Embryonic facial prominence (tissue), 1 donor: ENCODE results near the gene TTC7B.

Experiments
- DNase-seq: peaks from one replicate; pipeline ENCODE4 v3.0.0-alpha.2; 2016; ENCODE audit errors: extremely low spot score

TTC7B gene

DNA sequence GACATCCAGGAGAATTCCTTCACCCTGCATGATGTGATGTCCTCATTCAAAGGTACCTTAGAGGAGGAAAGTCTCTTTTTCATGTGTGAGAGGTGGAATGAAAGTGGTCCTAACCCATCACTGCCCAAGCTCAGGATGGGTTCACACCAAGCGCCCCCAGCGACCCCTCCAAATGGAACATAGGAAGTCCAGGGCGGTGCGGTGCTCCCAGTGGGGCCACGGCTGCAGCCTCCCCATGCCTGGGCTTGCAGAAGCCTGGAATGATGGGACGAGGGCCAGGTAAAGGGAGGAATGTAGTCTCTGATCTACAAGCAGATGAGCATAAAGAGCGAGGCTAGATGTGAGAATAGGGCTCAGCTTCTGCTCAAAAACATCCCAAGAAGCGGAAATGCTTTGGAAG is 196.3 kb downstream of the TTC7B start:
- DNase-seq: no peak

DNA sequence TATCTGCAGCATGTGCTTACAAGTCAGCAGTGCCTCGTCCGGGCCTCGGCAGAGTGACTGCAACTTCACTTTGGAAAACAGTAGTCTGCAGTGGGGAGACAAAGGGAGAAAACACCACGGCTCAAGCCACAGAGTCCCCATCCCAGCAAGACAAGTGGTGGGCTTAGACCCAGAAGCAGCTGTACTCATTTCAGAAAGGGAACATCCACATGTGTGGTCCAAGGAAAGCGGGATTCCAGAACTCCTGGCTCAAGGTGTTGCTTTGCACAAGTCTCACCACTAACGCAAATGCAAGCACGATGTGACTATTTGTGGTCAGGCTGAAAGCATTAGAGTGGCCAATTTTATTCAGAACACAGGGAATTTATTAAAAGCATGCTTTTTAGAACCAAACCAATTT is 198.3 kb downstream of the TTC7B start:
- no peak for DNase-seq

DNA sequence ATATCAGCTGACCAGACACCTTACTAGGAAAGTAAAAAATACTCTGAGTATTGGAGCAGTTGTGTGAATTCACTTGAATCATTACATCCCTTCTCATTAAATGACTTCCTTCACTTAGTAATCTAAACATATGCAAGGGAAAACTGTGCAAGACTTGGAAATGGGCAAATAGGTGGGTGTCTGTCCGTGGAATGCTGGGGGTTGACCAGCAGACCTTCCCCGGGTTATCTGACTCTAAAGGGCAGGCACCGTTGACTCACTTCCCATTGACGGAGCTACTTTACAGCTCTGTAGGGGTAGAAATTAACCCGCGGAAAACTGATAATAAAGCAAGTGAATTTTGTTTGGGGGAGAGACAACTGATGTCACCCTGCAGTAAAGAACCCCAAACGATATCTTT is 199.3 kb downstream of the TTC7B start:
- no peak for DNase-seq

DNA sequence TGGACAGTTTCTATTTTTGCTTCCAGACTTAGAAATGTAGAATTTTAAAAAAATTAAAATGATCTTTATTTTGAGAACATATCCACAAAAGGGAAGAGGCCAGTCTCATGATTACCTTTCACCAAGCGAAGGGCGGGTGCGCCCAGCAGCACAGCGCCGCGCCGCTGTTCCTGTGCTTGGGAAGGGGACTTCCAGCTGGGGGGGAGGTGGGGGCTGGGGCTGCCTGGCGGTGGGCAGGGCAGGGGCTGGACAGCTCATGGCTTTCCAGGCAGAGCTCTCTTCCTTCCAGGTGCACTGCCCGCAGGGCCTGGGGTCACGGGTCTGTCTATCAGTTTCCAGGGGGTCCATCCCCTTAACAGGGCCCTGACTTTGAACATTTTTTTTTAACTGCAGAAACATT is 199.9 kb downstream of the TTC7B start:
- no peak for DNase-seq

DNA sequence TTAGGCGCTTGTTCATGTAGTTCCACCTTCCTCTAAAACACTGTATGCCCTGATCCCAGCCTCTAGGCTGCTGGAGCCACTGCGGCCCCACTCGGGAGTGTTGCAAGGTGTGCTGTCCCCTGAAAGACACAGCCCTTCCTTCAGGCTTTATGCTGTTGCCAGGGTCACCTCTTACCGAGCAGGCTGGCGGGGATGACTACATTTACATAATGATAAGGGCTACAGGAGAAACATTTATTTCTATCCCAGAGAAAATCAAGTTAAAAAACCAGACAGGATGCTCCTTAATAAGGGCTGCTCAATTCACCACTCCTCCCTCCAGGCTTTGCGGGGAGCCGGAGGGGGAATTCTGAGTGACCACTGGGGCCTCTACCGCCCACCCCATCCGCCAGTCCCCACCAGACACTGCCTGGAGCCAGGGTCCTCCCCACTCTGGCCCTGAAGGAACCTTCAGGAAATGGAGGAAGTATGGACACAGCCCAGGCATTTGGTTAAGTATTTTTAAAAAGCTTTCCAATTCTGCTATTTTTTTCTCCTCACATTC is 200.6 kb downstream of the TTC7B start:
- DNase-seq: no peak

DNA sequence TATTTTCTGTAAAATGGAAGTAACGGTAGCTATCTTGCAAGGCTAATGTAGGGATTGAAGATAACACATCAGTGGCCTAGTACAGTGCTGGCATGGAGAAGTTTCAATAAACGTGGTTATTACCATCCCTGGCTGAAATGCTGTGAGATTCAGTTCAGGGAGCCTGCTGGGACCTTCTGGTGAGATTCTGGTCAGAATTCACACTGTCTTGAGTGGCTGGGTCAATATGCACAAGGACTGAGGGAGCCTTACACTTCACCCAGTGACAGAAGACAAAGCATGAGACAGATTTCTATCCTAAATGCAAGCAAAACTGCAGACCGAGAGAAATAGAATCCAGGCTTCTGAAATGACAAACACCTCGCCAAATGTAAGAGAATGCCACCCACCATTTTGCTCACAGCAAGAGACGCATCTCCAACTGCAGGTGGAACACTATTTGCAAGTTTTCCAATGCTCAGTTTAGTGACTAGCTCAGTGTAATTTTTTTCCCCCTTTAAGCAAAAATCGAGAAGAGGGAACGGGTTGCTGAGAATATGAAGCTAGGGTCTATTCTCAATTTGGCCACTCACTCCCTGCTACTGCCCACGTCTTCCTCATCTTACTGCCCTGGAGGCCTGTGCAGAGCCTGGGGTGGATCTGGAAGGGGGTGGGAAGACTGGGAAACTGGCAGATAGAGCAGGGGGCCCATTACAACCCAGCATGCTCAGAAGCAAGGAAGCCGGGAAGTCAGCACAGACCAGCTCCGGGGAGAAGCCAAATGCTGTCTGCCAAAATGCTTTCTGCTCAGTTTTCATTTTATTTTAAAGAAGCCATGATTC is 201.3 kb downstream of the TTC7B start:
- DNase-seq: no peak

DNA sequence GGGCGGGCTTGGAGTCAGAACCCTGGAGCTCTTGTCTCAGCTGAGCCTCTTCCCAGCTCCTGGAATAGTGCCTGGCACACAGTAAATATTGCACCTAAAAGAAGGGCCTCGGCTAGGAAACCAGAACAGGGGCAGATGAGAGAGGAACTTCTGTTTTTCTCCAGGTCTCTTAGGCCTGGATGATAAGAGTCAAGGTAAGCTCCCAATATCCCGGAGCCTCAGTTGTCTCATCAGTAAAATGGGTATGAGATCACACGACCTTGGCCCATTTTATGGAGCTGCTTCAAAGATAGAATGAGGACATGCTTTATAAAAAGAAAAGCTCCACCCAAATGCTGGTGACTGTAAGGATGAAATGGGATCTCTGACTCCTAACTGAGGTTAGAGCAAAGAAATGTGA is 202.2 kb downstream of the TTC7B start:
- DNase-seq: no peak

DNA sequence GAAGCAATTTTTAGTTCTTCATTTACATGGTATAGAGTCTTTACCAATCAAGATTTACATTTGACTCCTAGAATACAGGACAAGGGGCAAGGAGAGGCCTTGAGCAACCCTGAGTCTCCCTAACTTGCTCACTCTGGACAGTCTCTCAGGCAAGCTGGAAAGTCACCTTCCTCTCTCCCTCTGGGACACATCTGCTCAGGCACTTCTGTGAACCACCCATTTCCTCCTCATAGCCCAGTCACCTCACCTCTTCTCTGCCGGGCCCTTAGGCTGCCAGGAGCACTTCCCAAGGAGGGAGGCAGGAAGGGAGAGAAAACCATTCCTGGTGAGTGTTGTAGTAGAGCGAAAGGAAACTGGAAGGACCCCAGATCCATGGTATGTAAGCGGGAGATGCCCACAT is 202.8 kb downstream of the TTC7B start:
- no peak for DNase-seq

DNA sequence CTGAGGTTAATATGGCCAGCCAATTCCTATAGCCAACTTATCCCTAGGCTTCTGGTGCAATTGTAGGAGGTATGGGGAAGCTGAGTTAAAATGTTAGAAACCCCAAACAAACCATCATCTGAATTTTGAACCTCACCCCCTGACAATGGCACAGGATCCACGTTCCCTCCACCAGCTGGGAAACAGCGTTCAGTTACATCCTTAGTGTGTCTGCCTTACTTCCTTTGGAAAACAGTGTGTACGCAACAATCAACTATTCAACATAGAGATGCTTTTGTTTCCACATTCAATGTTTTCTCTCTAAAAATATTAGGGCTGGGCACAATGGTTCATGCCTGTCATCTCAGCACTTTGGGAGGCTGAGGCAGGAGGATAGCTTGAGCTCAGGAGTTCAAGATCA is 203.4 kb downstream of the TTC7B start:
- no peak for DNase-seq

DNA sequence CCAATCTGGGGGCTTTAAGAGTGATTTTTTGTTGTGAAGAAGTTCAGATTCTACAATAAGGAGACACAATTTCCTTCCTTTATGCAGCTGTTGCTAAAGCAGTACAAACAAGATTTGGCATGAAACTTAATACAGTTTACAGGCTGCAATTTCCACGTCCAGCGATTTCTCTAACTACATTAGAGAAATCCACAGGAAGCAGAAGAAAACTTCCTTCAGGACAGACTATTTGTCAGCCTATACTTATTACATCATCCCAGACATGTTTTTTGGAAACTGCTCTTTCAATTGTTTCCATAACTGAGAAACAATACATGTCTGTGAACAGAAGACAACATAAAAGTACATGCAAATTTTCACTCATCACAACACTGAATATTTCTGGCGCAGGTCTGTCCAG is 204.3 kb downstream of the TTC7B start:
- peak; percentile 35 for DNase-seq

DNA sequence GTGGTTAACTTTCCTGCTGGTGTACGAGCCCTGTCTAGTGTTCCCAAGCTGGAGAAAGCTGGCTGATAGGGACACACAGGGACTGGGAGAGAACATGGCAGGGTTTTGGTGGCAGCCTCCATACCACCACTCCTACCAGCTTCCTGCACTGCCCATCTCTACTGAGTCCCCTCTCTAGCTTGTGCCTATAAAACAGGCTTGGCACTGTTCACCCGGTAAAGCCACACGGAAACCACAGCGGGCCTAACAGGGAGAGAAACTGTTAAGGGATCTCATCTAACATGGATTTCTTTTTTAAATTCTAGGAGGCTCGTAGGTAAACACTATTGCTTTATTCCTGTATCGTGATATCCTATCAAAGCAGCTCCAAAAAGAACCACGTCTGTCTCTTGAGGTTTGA is 204.7 kb downstream of the TTC7B start:
- no peak for DNase-seq

DNA sequence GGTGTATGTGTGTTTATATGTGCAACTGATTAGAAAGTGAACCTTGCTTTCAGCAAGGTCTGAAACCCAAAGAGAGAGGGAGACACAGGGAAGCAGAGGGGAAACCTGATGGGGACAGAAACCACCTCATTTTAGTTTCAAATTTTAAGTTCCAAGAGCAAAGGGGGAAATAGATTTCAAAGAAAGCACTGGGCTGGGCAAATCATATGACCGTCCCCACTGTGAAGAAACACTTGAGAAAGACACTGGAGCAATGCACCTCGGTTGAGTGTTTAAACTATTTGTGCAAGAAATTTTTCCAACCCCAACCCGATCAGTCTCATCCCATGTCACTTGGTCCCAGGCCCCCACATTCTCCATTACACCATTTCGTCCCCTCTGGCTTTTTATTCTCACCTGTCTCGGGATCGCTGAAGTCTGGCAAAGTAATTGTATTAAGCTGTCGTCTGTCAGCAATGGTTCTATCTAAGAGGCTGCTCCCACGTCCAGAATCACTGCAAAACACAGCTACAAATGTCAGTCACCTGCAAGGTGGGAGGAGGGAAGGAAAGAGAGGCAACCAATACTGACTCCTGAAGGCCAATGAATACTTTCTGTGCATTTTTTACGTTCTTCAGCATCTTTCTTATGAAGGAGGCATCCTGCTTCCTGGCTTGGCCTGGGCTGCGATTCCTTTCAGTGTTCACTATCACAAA is 205.7 kb downstream of the TTC7B start:
- no peak for DNase-seq

DNA sequence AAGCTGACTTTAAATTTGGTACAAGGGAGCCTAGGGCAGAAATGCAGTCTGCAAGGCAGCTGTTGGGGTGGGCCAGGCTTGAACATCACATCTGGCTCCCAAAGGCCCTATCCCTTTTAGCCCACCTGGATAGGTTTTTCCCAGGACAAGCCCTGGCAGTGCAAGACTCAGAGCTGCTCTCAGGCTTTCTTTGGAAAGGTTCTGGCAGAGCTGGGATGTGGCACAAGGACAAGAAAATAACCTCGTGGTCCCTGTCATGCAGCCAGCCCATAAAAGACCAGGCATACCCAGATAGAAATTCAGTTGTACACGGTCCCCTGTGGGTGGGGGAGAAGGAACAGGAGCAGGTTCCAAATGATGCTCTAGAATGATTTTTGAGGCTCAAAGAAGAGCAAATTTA is 206.9 kb downstream of the TTC7B start:
- no peak for DNase-seq

DNA sequence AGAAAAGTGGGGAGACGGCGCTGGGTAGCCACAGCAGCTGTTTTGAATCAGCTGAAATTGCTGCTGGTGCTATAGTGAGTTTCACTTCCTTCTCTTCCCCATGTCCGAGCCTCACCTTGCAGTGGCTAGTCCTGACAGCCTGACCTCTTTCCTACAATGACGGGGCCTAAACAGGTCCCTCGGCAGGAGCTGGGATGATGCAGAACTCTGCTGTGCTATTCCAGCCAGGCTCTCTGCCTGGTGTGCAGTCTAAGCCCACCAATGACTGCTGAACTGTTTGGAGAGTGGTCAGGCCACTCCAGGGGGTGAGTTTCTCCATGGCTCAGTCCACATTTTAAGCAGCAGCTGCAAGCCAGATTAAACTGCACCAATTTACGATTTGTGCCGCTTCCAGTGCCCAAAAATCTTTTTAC is 207.3 kb downstream of the TTC7B start:
- DNase-seq: no peak

DNA sequence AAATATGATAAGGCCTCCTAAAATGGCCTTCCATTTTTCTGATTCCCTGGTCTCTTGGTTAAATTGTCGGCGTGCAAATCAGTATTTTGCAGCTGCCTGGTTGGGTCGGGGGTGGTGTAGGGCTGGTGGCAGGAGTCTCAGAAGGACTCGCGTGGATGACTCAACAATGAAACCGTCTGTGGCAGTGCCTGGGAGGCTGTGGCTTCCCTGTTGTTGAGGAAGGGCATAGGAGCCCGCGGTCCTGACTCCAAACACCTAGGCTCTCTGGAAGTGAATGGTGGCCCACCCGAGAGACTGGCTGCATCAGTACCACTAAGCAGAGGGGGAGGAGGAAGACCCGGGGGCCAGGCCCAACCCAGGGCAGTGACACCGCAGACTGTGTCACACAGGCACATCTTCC is 207.9 kb downstream of the TTC7B start:
- no peak for DNase-seq

DNA sequence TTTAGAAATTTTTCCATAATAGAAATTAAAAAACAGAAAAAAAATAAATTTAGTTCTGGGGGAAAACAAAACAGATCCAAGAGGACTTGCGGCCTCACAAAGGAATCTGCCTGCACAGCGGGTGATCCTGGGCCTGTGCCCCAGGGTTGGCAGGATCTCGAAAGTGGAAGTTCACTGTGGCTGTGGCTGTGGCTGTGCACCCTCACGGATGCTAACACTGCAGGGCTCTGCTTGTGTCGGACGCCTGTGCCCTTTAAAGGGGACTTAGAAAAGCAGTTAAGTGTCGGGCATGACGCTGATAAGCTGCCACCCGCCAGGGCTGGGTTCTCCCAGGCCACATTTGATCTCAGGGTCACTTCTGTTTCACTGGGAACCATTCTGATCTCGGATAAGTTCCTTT is 209.1 kb downstream of the TTC7B start:
- no peak for DNase-seq

DNA sequence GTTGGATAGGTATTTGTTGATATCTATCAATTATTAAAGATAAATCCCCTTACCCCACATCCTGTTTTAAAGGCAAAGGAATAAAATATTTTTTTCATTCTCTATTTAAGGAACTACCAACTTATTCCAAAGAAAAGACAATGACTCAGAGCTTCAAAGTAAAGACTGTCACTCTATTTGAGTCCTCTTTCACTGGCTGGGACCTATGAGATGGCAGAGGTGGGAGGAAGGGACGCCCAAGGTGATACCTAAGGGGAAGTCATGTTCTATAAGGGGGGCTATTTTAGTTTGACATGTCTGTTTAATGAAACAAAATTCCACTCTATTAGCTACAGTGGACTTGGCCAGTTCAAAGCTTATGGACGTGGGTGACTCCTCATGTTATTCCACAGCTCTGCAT is 209.8 kb downstream of the TTC7B start:
- DNase-seq: no peak

DNA sequence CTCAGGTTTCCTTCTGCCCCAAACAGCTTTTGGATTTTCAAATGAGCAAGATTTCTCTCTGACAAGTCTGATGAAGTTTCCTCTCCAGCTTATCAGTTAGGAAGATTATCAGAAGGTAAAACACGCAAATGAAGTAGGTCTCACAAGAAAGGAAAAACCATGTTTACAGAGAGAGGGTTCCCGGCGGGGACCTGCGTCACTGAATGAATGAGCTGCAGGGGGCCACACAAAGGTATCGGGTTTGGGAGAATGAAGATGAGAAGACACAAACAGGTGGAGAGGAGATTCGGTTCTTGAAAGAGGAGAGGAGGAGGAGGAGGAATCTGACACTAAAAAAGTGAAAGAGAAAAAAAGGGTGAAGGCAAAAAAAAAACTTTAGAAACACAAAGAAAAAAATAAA is 210.8 kb downstream of the TTC7B start:
- DNase-seq: no peak

DNA sequence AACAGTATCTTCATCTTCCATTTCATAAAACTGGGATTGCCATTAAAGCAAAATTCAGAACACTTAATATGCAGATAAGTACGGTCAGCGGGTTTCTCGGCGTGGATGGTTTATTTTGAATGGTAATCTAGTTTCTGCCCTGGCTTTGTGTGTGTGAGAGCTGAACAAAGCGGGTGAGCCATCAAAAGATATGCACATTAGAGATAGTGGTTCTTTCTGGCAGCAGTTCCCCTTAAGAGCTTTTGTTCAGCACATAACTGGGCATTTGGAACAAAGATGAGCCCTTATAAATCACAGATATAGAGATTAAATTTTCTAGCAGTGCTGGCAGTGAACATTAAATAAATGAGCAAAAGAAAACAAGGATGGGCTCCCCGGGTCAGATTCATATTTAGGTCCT is 211.9 kb downstream of the TTC7B start:
- DNase-seq: no peak

DNA sequence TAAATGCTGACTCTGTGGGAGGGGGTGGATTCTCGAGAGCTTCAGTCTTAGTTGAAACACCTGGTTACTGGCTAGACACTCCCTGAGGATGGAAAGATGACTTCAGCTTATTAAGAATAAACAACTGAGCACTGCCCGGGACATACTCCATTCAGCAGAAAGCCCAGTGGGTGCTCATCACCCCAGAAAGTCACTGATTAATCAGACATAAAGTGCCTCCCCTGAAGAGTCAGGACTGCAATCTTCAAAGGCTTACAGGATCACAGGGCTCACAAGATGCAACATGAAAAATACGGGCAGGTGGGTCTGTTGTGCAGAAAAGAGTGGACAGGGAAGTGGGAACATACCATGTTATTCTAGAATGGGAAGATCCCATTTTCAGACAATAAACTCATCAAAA is 212.4 kb downstream of the TTC7B start:
- no peak for DNase-seq

DNA sequence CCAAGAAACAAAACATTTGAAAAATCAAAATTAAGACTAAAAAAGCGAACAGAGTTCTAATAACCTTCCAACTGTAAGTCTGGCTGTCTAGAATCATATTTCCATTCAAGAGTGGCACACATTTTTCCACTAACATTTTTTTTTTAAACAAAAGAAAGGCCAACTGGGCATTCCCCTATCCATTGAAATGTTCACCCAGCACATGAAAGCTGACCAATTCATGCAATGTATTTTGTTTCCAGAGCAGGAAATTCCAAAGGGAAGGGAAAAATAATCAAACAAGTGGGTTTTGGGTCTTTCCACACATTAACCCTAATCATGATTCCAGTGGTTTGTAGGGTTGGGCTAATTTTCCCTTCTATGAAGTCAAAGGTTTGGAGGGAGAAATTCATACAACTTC is 212.9 kb downstream of the TTC7B start:
- DNase-seq: no peak

DNA sequence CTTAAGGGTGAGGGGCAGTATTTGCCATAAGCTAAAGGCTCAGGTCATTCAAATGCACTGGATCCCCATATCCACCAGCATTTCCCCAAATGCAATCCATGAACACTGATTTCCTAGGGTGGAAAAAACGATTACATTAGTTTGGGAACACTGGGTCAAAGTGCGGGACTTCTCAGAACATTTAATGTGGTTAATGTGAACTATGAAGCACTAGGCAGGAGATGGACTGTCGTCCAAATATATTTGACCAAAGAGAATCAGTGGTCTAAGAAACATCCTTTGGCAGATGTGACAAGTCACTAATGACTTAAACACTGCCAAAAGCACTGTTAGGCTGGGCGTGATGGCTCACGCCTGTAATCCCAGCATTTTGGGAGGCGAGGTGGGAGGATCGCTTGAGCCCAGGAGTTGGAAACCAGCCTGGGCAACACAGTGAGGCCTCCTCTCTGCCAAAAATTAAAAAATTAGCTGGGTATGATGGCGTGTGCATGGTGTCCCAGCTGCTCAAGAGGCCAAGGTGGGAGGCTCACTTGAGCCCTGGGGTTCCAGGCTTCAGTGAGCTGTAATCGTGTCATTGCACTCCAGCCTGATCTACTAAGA is 214.0 kb downstream of the TTC7B start:
- DNase-seq: no peak

DNA sequence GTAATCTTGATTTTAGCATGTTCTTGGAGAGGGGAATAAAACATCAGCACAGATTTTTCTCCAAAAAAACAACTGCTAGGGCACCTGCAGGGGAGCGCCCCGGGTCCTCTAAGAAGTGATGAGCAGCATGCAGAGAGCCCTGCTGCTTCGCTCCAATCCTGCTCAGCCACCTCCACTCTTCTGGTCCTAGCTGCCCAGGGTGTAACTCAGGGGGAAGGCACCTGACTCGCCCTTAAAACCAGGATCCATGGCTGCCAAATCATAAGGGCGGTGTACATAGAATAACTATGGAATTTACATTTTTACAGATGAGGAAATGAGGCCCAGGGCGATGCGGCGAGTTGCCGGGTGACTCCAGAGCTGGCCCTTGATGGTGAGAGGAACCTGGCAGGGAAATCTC is 214.7 kb downstream of the TTC7B start:
- no peak for DNase-seq
